ENCODE measurements around the gene VDR. TPM values are rescaled to one million over a fixed set of nuclear protein-coding genes. Genes with fewer than 3 reads are reported as not detected.
"Not testable (repeated sequence)": the region's sequence is repeated elsewhere in the genome, so short reads cannot be mapped to it uniquely, and the experiment has no call there.

Gene VDR
- total and polyA plus RNA-seq, 8 donors = 1.2 to 5.5 (median 2.0) TPM

DNA sequence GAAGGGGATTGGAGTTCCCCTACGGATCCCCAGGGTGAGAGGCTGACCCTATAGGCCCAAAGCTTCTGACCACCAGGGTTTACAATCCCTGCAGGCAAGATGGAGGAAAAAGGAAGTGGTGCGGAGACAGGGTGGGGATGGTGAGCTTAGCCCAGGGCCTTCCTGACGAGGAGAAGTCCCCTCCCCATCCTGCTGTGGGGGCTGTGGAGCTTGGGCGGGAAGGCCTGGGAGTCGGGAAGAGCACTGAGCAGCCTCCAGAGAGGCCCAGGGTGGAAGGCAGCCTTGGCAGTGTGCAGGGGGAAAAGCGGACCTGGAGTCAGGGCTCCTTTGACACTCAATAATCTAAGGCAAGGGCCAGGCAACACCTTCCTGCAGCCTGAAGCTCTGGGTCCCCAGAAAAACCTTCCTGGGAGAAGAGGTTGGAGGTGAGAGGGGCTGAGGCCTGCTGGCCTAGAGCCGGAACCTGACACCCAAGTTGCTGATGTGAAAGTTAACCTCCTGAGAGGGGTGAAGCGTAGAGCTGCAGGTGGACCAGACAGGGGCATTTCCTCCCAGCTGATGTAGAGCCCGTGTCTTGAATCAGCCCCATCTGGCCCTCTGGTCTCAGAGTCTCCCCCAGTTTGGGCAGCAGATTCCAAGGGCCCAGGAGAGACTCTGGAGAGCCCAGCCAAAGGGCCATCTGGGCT lies 91.1 kb downstream of the VDR start:
- H3K27me3 ChIP-seq = no peaks in the 10 kb centered on the region
- H3K27ac ChIP-seq = peak overlapping the region; percentile 67 to 86 (median 80)
- WGBS, 2 donors = 74 to 78% methylated on average over 9 of the region's 9 CpGs
- no peaks in the 10 kb centered on the region for H3K36me3 ChIP-seq
- H3K4me1 ChIP-seq = peaks cover 0 to 19% (median 10%) of the 10 kb centered on the region in 3 donors
- ATAC-seq = peak in 3 of 4 donors; percentile 1 to 22 (median 8)
- intact Hi-C loops (cut with DNase I) = no loop called here
- DNase-seq = no peak
- no peak for FAIRE-seq
- no peaks in the 10 kb centered on the region for H3K9me3 ChIP-seq
- TF ChIP-seq, protein P1, sequence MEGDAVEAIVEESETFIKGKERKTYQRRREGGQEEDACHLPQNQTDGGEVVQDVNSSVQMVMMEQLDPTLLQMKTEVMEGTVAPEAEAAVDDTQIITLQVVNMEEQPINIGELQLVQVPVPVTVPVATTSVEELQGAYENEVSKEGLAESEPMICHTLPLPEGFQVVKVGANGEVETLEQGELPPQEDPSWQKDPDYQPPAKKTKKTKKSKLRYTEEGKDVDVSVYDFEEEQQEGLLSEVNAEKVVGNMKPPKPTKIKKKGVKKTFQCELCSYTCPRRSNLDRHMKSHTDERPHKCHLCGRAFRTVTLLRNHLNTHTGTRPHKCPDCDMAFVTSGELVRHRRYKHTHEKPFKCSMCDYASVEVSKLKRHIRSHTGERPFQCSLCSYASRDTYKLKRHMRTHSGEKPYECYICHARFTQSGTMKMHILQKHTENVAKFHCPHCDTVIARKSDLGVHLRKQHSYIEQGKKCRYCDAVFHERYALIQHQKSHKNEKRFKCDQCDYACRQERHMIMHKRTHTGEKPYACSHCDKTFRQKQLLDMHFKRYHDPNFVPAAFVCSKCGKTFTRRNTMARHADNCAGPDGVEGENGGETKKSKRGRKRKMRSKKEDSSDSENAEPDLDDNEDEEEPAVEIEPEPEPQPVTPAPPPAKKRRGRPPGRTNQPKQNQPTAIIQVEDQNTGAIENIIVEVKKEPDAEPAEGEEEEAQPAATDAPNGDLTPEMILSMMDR (IDR thresholded peaks at IDR 0.05) = no peak
- H3K4me3 ChIP-seq = peak overlapping the region in 2 of 4 donors; percentile 28 to 40

GRCh38 chr12:47812797-47813510 lies 91.8 kb downstream of the VDR start:
- TF ChIP-seq, protein P1 (IDR thresholded peaks at IDR 0.05) = no peak
- peak; percentile 75 to 87 (median 84) for ATAC-seq
- H3K27ac ChIP-seq = peak overlapping the region; percentile 67 to 86 (median 80)
- intact Hi-C loops (cut with DNase I) = no loop called here
- FAIRE-seq = no peak
- no peaks in the 10 kb centered on the region for H3K36me3 ChIP-seq
- peak; percentile 71 to 83 (median 75) for DNase-seq
- H3K9me3 ChIP-seq = no peaks in the 10 kb centered on the region
- peaks cover 0 to 20% (median 10%) of the 10 kb centered on the region in 3 donors for H3K4me1 ChIP-seq
- H3K27me3 ChIP-seq = no peaks in the 10 kb centered on the region
- 11 to 17% methylated on average over 32 to 37 of the region's 37 CpGs for WGBS, 2 donors
- H3K4me3 ChIP-seq = peak overlapping the region in 3 of 4 donors; percentile 2 to 40 (median 28)

DNA sequence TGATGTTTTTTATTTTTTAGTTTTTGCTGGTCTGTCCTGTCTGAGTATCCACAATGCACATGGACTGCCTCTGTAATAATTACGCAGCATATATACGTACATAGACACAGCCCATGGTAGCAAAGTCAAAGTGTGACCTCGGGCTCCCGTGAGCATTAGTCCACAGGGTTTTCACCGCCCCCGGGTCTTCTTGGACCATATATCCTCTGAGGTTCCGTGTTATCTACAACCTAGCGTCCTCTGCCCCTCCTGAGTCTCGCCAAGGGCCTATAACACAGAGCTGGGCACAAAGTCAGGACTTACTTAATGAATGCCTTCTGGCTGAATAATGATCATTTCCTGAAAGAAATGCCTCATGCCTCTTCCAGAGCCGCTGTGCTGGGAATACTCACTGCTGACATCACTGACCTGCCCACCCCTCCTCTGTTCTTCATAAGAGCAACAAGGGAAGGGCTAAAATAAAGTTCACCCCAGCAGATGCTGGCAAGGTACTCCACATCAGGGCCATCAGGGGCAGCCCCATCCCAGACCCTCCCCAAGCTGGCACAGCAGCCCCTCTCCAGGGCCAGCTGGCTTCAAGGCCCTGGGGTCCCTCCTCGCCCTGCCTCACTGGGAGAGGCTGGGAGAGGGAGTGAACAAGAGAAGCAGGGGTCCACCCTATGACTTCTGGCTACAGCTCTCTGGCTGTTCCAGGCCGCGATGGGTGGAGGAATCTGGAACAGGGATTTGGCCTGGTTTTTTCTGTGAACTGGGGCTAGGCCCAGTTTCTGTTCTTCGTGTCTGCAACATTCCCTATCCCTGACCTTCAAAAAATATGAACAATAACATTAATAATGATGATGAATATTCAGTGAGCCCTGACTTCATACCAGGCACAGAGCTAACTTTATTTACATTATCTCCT lies 93.0 kb downstream of the VDR start:
- FAIRE-seq (no peak), ATAC-seq (peak in 2 of 4 donors; percentile 13 to 14), DNase-seq (peak in 1 of 6 donors; percentile 22)
- Histone ChIP-seq H3K4me1 (peaks cover 0 to 30% (median 10%) of the 10 kb centered on the region in 3 donors), H3K9me3 (no peaks in the 10 kb centered on the region), H3K27me3 (no peaks in the 10 kb centered on the region), H3K36me3 (no peaks in the 10 kb centered on the region), H3K27ac (peak overlapping the region; percentile 67 to 86 (median 80)), H3K4me3 (peak overlapping the region in 1 of 4 donors; percentile 40)
- WGBS, 2 donors = 70 to 73% methylated on average over 14 of the region's 14 CpGs
- TF ChIP-seq, protein P1 (IDR thresholded peaks at IDR 0.05) = no peak
- intact Hi-C loops (cut with DNase I) = no loop called here

DNA sequence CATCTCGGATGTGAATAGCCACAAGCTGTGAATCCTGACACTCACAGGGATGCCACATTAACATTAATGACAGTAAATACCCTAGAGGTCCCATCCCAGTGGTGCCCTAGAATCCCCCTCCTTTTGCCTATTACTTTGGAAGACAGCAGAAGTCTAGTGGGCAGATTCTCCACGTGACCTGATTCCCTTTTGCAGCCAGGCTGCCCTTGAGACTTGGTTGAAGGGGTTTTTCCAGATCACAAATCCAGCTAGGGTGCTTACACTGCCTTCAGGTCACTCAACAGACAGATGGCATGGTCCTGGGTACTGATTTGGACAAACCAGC lies 93.8 kb downstream of the VDR start:
- FAIRE-seq = no peak
- TF ChIP-seq, protein P1 (IDR thresholded peaks at IDR 0.05) = no peak
- H3K36me3 ChIP-seq = no peaks in the 10 kb centered on the region
- intact Hi-C loops (cut with DNase I) = no loop called here
- H3K27me3 ChIP-seq = no peaks in the 10 kb centered on the region
- no peak overlapping the region for H3K4me3 ChIP-seq
- DNase-seq = no peak
- 78 to 80% methylated on average over 2 of the region's 2 CpGs for WGBS, 2 donors
- H3K27ac ChIP-seq = peak overlapping the region in 2 of 4 donors; percentile 86
- no peak for ATAC-seq
- H3K9me3 ChIP-seq = no peaks in the 10 kb centered on the region
- H3K4me1 ChIP-seq = peaks cover 0 to 30% (median 10%) of the 10 kb centered on the region in 3 donors

DNA sequence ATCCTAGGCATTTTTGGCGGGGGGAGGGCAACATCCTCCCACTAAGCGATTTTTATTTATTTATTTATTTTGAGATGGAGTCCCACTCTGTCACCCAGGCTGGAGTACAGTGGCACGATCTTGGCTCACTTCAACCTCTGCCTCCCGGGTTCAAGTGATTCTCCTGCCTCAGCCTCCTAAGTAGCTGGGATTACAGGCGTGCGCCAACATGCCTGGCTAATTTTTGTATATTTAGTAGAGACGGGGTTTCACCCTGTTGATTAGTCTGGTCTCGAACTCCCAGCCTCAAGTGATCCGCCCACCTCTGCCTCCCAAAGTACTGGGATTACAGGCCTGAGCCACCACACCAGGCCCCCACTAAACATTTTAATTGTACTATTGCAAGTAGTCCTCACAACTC lies 95.3 kb downstream of the VDR start:
- intact Hi-C loops (cut with DNase I); H3K9me3 ChIP-seq; FAIRE-seq; H3K4me3 ChIP-seq; H3K36me3 ChIP-seq; ATAC-seq; H3K27me3 ChIP-seq: not testable (repeated sequence)
- DNase-seq = peak in 1 of 6 donors; percentile 4
- H3K27ac ChIP-seq = peak overlapping the region in 2 of 4 donors; percentile 50 to 73
- 93% methylated on average over 9 of the region's 9 CpGs for WGBS, 2 donors
- H3K4me1 ChIP-seq = peaks cover 0 to 31% (median 10%) of the 10 kb centered on the region in 3 donors

Measured in pancreas (tissue), 10 donors.